ENCODE data around the gene PRG3. TPM values are rescaled to one million over a fixed set of nuclear protein-coding genes. Genes with fewer than 3 reads are reported as not detected.
A peak's percentile ranks its signal among the peaks of the same experiment; 100 is the strongest.

Gene PRG3
- total and polyA plus RNA-seq, 2 of the 13 experiments (the other 11 are each of a cell fraction or from before 2014, with no cell fraction given): not detected

GRCh38 chr11:57335343-57336110 lies 45.4 kb downstream of the PRG3 start, which contains the start of gene SSRP1 (continued):
- TF ChIP-seq ZFP91 (CRISPR knock-in tag; IDR thresholded peaks at IDR 0.05; ENCODE audit: borderline replicate concordance) (peak; percentile 34; the same call in 1 of the 2 replicates), KLF12 (CRISPR knock-in tag; IDR thresholded peaks at IDR 0.05; ENCODE audit: borderline replicate concordance) (0 out of 2 replicates have a peak, but pooled peaks have one; percentile 43), ZNF331 (CRISPR knock-in tag; IDR thresholded peaks at IDR 0.05) (peak; percentile 78), TBP (CRISPR knock-in tag; IDR thresholded peaks at IDR 0.05) (no peak), ATF3 (CRISPR knock-in tag; IDR thresholded peaks at IDR 0.05) (no peak), CREM (IDR thresholded peaks at IDR 0.05) (0 out of 2 replicates have a peak, but pooled peaks have one; percentile 35), CREM (CRISPR knock-in tag; IDR thresholded peaks at IDR 0.05) (no peak), BORCS8-MEF2B (CRISPR knock-in tag; IDR thresholded peaks at IDR 0.05) (peak; percentile 10; the same call in 1 of the 2 replicates), ZNF446 (CRISPR knock-in tag; IDR thresholded peaks at IDR 0.05) (no peak), GRHL1 (CRISPR knock-in tag; conservative IDR thresholded peaks at IDR 0.05) (no peak), HOXA7 (CRISPR knock-in tag; IDR thresholded peaks at IDR 0.05) (no peak), ZNF142 (CRISPR knock-in tag; IDR thresholded peaks at IDR 0.05) (no peak), FUBP1 (CRISPR knock-in tag; IDR thresholded peaks at IDR 0.05; ENCODE audit: borderline replicate concordance) (no peak), U2AF1 (optimal IDR thresholded peaks at IDR 0.05; ENCODE audit: low read depth, low read length) (peak; percentile 89), ZNF570 (CRISPR knock-in tag; IDR thresholded peaks at IDR 0.05; ENCODE audit: borderline replicate concordance) (no peak), ATM (IDR thresholded peaks at IDR 0.05; ENCODE audit: borderline replicate concordance) (no peak), SATB2 (CRISPR knock-in tag; IDR thresholded peaks at IDR 0.05) (no peak)

Data from HepG2 (cell line).